ENCODE measurements around the gene SRRM2. TPM values are rescaled to one million over a fixed set of nuclear protein-coding genes. Genes with fewer than 3 reads are reported as not detected.

SRRM2 gene
- total and polyA plus RNA-seq, 2 experiments from 2014 or later = 42.6 to 202 TPM

- Histone ChIP-seq H3K9me2 (ENCODE audit: insufficient read depth) (no peaks in the 10 kb centered on the region), H2AFZ (peak overlapping the region; percentile 88), H3K36me3 (ENCODE audit: low read depth) (no peaks in the 10 kb centered on the region), H3K27me3 (replicated peaks; ENCODE audit: insufficient read depth) (no peaks in the 10 kb centered on the region), H3K4me2 (ENCODE audit: unreplicated experiment) (peak overlapping the region; percentile 74), H3K79me2 (ENCODE audit: insufficient read depth) (peaks cover 52% of the 10 kb centered on the region), H3F3A (ENCODE audit: insufficient read depth) (peaks cover 22% of the 10 kb centered on the region; the same call in 1 of the 2 replicates), H3K4me3 (peak overlapping the region; percentile 95), H3K9me3 (ENCODE audit: low read depth) (no peaks in the 10 kb centered on the region), H3K27ac (peak overlapping the region; percentile 98), H3K4me1 (ENCODE audit: insufficient read depth) (peaks cover 21% of the 10 kb centered on the region), H3K9ac (peak overlapping the region; percentile 94), H4K20me1 (ENCODE audit: insufficient read depth) (peaks cover 29% of the 10 kb centered on the region)
- 46 to 51% methylated on average over 23 of the region's 23 CpGs for WGBS, 2 experiments (ENCODE audit: low coverage in 1 of 2, low lambda C conversion rate in 2 of 2, missing lambda C conversion rate in 2 of 2)
- no peak for TF ChIP-seq EZH2phosphoT487 (IDR thresholded peaks at IDR 0.05; ENCODE audit: insufficient read depth, low read depth)
- TF ChIP-seq EZH2 (IDR thresholded peaks at IDR 0.05; ENCODE audit: insufficient read depth, poor library complexity, severe bottlenecking) = no peak
- no peak for DNase-seq
- in situ Hi-C loops (cut with MboI) = no loop called here
Measured at GRCh38 chr16:2751577-2752034, 832 bp upstream of the SRRM2 start.

DNA sequence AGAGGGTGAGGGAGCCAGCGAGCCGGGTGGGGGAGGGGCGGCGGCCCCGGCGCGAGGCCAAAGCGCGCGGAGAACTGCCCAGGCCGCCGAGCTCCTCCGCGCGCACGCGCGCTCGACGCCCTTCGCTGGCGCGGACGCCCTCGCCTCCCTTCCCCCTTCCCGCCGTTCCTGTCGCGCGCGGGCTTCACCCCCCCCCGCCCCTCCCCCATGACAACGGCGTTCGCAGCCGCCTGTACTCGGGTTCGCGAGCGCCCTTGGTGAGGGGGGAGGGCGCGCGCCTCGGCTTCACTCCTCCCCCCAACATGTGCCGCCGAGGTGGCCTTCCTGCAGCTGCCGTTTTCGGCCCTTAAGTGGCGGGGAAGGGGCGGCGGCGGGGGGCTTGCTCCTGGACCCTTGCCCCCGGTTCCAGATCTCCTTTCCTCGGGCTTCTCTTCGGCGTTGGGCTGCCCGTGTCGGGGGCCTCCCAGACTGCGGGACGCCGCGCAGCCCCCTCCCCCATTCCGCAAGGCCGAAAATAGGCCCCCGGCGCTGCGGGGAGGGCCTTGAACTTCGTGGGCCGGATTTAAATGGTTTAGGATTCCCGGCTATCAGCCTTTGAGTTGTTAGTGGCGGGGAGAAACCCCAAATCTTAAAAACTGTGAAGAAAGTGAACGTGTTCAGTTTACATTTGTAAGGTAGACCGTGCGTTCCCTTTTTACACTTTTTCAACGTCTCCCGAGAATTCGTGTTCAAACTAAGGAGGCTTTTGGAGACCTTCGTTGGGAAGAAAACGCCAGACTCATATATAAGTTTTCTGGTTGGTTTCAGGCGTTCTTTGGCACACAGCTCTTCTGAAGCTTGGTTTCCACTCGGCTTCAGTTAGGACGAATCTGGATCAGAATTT, 653 bp downstream of the SRRM2 start:
- H2AFZ ChIP-seq = no peak overlapping the region

GRCh38 chr16:2753733-2754020, 1.2 kb downstream of the SRRM2 start:
- Histone ChIP-seq H3K27ac (peak overlapping the region; percentile 98), H2AFZ (no peak overlapping the region), H3K9me2 (ENCODE audit: insufficient read depth) (no peaks in the 10 kb centered on the region), H3K4me3 (peak overlapping the region; percentile 95), H3K36me3 (ENCODE audit: low read depth) (peaks cover 12% of the 10 kb centered on the region), H3K4me1 (ENCODE audit: insufficient read depth) (peaks cover 21% of the 10 kb centered on the region), H3K9me3 (ENCODE audit: low read depth) (no peaks in the 10 kb centered on the region), H3K27me3 (replicated peaks; ENCODE audit: insufficient read depth) (no peaks in the 10 kb centered on the region), H3K9ac (peak overlapping the region; percentile 94), H3K4me2 (ENCODE audit: unreplicated experiment) (peak overlapping the region; percentile 98), H4K20me1 (ENCODE audit: insufficient read depth) (peaks cover 38% of the 10 kb centered on the region), H3F3A (ENCODE audit: insufficient read depth) (peaks cover 39% of the 10 kb centered on the region; the same call in 1 of the 2 replicates), H3K79me2 (ENCODE audit: insufficient read depth) (peaks cover 72% of the 10 kb centered on the region)
- in situ Hi-C loops (cut with MboI) = no loop called here
- peak; percentile 73 for DNase-seq
- 1 to 2% methylated on average over 7 of the region's 7 CpGs for WGBS, 2 experiments (ENCODE audit: low coverage in 1 of 2, low lambda C conversion rate in 2 of 2, missing lambda C conversion rate in 2 of 2)
- TF ChIP-seq EZH2 (IDR thresholded peaks at IDR 0.05; ENCODE audit: insufficient read depth, poor library complexity, severe bottlenecking) (no peak), EZH2phosphoT487 (IDR thresholded peaks at IDR 0.05; ENCODE audit: insufficient read depth, low read depth) (no peak)

More for the DNA sequence above, 653 bp downstream of the SRRM2 start:
- H3K9ac ChIP-seq = peak overlapping the region; percentile 94
- H3K4me1 ChIP-seq (ENCODE audit: insufficient read depth) = peaks cover 21% of the 10 kb centered on the region
- H3F3A ChIP-seq (ENCODE audit: insufficient read depth) = peaks cover 33% of the 10 kb centered on the region; the same call in 1 of the 2 replicates
- peak overlapping the region; percentile 95 for H3K4me3 ChIP-seq
- peaks cover 34% of the 10 kb centered on the region for H4K20me1 ChIP-seq (ENCODE audit: insufficient read depth)
- peak overlapping the region; percentile 98 for H3K4me2 ChIP-seq (ENCODE audit: unreplicated experiment)
- TF ChIP-seq EZH2 (IDR thresholded peaks at IDR 0.05; ENCODE audit: insufficient read depth, poor library complexity, severe bottlenecking) (no peak), EZH2phosphoT487 (IDR thresholded peaks at IDR 0.05; ENCODE audit: insufficient read depth, low read depth) (no peak)
- peaks cover 66% of the 10 kb centered on the region for H3K79me2 ChIP-seq (ENCODE audit: insufficient read depth)
- in situ Hi-C loops (cut with MboI) = no loop called here
- no peaks in the 10 kb centered on the region for H3K27me3 ChIP-seq (replicated peaks; ENCODE audit: insufficient read depth)
- H3K27ac ChIP-seq = peak overlapping the region; percentile 98
- no peaks in the 10 kb centered on the region for H3K9me2 ChIP-seq (ENCODE audit: insufficient read depth)
- no peaks in the 10 kb centered on the region for H3K9me3 ChIP-seq (ENCODE audit: low read depth)
- WGBS, 2 experiments (ENCODE audit: low coverage in 1 of 2, low lambda C conversion rate in 2 of 2, missing lambda C conversion rate in 2 of 2) = 1% methylated on average over 45 to 59 of the region's 82 CpGs
- DNase-seq = peak; percentile 90
- peaks cover 6% of the 10 kb centered on the region for H3K36me3 ChIP-seq (ENCODE audit: low read depth)

DNA sequence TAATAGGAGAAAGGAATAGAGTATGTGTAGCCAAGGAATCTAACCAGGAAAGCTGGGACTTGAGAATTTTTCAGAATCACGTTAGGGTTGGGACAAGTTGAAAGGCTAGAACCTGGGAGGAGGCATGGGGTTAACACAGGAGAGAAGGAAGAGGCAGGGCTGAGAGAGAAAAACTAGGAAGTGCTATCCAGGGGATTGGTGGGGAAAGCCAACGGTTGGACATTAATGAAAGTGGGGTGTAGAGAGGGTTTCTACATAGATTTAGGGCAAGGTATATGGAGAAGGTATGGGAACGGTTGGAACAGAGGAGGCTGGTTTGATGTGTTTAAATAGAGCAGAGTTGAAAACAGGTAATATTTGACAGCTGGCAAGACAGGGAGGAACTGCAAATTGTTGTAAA, 2.7 kb downstream of the SRRM2 start:
- H3K4me3 ChIP-seq = peak overlapping the region; percentile 95
- H3K36me3 ChIP-seq (ENCODE audit: low read depth) = peaks cover 26% of the 10 kb centered on the region
- no peak for TF ChIP-seq EZH2phosphoT487 (IDR thresholded peaks at IDR 0.05; ENCODE audit: insufficient read depth, low read depth)
- no peak for TF ChIP-seq EZH2 (IDR thresholded peaks at IDR 0.05; ENCODE audit: insufficient read depth, poor library complexity, severe bottlenecking)
- H3K9me3 ChIP-seq (ENCODE audit: low read depth) = no peaks in the 10 kb centered on the region
- no peaks in the 10 kb centered on the region for H3K9me2 ChIP-seq (ENCODE audit: insufficient read depth)
- peaks cover 21% of the 10 kb centered on the region for H3K4me1 ChIP-seq (ENCODE audit: insufficient read depth)
- H3F3A ChIP-seq (ENCODE audit: insufficient read depth) = peaks cover 53% of the 10 kb centered on the region; the same call in 1 of the 2 replicates
- H4K20me1 ChIP-seq (ENCODE audit: insufficient read depth) = peaks cover 42% of the 10 kb centered on the region
- H2AFZ ChIP-seq = no peak overlapping the region
- WGBS, 2 experiments (ENCODE audit: low coverage in 1 of 2, low lambda C conversion rate in 2 of 2, missing lambda C conversion rate in 2 of 2) = 32 to 39% methylated on average over 3 of the region's 3 CpGs
- DNase-seq = no peak
- peaks cover 87% of the 10 kb centered on the region for H3K79me2 ChIP-seq (ENCODE audit: insufficient read depth)
- H3K9ac ChIP-seq = peak overlapping the region; percentile 94
- peak overlapping the region; percentile 98 for H3K4me2 ChIP-seq (ENCODE audit: unreplicated experiment)
- peak overlapping the region; percentile 10; the same call in 1 of the 2 replicates for H3K27ac ChIP-seq
- H3K27me3 ChIP-seq (replicated peaks; ENCODE audit: insufficient read depth) = no peaks in the 10 kb centered on the region
- in situ Hi-C loops (cut with MboI) = no loop called here

Data from GM23248 (cell line).